ENCODE measurements around the gene PCYT1A.
"Not testable (repeated sequence)": the region's sequence is repeated elsewhere in the genome, so short reads cannot be mapped to it uniquely, and the experiment has no call there.

PCYT1A gene

DNA sequence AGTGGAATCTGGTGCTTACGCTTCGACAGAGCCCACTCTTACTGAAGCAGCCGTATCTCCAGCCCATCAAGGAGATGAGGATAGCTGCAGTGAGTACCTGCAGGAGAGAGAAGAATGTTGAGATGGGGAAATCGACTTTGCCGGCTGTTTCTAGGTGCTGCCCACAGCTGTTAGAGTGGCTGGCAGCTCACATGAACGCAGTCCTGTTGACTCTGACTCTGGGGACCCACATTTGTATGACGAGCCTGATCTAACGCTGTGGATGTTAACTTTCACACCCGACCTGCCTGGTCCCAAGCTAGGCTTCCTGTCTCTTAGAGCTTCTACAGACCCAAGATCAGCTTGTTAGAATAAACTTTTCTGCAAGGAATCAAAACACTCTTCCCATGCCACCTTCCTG, 39.4 kb upstream of the PCYT1A start:
- in situ Hi-C loops (cut with HindIII; ENCODE audit: low sequenced_read_pairs), result no loop called here
- TF ChIP-seq, protein P1, sequence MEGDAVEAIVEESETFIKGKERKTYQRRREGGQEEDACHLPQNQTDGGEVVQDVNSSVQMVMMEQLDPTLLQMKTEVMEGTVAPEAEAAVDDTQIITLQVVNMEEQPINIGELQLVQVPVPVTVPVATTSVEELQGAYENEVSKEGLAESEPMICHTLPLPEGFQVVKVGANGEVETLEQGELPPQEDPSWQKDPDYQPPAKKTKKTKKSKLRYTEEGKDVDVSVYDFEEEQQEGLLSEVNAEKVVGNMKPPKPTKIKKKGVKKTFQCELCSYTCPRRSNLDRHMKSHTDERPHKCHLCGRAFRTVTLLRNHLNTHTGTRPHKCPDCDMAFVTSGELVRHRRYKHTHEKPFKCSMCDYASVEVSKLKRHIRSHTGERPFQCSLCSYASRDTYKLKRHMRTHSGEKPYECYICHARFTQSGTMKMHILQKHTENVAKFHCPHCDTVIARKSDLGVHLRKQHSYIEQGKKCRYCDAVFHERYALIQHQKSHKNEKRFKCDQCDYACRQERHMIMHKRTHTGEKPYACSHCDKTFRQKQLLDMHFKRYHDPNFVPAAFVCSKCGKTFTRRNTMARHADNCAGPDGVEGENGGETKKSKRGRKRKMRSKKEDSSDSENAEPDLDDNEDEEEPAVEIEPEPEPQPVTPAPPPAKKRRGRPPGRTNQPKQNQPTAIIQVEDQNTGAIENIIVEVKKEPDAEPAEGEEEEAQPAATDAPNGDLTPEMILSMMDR (IDR thresholded peaks at IDR 0.05; ENCODE audit: low read depth, low read length, missing control alignments), result no peak
- no peak overlapping the region for H3K4me3 ChIP-seq (ENCODE audit: low read depth, low read length)
- DNase-seq (ENCODE audit: low read depth), result no peak

DNA sequence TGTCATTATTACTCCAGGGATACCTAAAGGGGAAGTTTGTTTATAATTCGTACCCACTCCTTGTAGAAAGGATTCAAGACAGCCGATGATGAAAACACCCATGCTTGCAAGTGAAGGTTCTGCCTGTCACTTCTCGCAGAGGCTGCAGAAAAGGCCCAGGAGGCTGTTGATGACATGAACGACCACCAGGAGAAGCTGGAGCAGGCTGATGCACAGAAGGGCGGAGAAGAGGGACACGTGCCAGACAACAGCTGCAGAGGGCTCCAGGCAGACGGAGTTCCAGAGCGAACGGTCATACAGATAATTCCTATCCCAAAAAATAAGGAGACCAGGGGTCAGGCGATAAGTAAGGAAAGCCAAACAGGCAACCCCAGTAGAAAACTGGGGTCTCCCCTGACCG, 36.2 kb upstream of the PCYT1A start:
- no peak overlapping the region for H3K4me3 ChIP-seq (ENCODE audit: low read depth, low read length)
- DNase-seq (ENCODE audit: low read depth), result no peak
- TF ChIP-seq, protein P1 (IDR thresholded peaks at IDR 0.05; ENCODE audit: low read depth, low read length, missing control alignments), result peak; percentile 24
- in situ Hi-C loops (cut with HindIII; ENCODE audit: low sequenced_read_pairs), result no loop called here

DNA sequence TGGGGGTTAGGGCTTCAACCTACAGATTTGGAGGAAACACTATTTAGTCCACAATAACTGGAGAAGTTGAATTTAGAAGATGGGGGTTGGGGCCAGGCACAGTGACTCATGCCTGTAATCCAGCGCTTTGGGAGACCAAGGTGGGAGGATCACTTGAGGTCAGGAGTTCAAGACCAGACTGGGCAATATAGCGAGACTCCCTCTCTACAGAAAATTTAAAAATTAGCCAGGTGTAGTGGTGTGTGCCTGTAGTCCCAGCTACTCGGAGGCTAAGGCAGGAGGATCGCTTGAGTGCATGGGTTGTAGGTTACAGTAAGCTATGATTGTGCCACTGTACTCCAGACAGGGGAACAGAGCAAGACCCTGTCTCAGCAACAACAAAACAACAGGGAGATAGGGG, 35.5 kb upstream of the PCYT1A start:
- DNase-seq (ENCODE audit: low read depth), result no peak
- TF ChIP-seq, protein P1 (IDR thresholded peaks at IDR 0.05; ENCODE audit: low read depth, low read length, missing control alignments), result no peak
- in situ Hi-C loops (cut with HindIII; ENCODE audit: low sequenced_read_pairs), result no loop called here
- H3K4me3 ChIP-seq (ENCODE audit: low read depth, low read length), result no peak overlapping the region

DNA sequence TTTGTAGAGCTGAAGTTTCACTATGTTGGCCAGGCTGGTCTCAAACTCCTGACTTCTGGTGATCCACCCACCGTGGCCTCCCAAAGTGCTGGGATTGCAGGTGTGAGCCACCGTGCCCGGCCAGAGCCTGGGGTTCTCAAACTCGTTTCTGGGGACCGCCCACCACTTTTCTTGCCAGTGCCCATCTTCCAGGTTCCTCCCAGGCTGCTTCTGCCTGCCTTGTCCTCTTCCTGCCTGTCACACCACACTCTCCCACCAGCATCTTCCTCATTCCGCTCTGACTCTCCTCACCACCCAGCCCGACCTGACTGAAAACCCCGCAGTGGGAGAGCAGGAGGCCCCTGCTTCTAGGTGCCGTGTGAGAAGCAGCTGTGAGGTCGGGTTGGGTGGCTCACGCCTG, 33.6 kb upstream of the PCYT1A start:
- DNase-seq (ENCODE audit: low read depth), result no peak
- in situ Hi-C loops (cut with HindIII; ENCODE audit: low sequenced_read_pairs), result no loop called here
- H3K4me3 ChIP-seq (ENCODE audit: low read depth, low read length), result no peak overlapping the region
- TF ChIP-seq, protein P1 (IDR thresholded peaks at IDR 0.05; ENCODE audit: low read depth, low read length, missing control alignments), result no peak

DNA sequence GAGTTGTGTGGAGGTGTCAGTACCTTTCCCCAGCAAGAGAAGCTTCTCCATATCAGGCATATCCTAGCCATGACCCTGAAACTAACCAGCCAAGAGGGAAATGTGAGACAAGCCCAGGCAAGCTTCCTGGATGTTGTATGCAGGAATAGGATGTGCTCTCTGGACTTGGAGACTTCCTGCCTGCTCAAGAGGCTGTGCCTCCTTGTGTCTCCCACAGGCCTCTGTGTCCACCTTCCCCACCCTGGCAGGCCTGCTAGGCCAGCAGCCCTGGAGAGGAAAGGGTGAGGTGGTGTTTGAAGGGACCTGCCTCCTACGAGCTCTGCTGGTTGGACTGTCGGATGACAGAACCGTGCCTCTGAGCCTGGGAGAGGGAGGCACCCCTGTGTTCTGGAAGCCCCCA, 32.6 kb upstream of the PCYT1A start:
- no peak overlapping the region for H3K4me3 ChIP-seq (ENCODE audit: low read depth, low read length)
- in situ Hi-C loops (cut with HindIII; ENCODE audit: low sequenced_read_pairs), result no loop called here
- DNase-seq (ENCODE audit: low read depth), result no peak
- TF ChIP-seq, protein P1 (IDR thresholded peaks at IDR 0.05; ENCODE audit: low read depth, low read length, missing control alignments), result no peak

DNA sequence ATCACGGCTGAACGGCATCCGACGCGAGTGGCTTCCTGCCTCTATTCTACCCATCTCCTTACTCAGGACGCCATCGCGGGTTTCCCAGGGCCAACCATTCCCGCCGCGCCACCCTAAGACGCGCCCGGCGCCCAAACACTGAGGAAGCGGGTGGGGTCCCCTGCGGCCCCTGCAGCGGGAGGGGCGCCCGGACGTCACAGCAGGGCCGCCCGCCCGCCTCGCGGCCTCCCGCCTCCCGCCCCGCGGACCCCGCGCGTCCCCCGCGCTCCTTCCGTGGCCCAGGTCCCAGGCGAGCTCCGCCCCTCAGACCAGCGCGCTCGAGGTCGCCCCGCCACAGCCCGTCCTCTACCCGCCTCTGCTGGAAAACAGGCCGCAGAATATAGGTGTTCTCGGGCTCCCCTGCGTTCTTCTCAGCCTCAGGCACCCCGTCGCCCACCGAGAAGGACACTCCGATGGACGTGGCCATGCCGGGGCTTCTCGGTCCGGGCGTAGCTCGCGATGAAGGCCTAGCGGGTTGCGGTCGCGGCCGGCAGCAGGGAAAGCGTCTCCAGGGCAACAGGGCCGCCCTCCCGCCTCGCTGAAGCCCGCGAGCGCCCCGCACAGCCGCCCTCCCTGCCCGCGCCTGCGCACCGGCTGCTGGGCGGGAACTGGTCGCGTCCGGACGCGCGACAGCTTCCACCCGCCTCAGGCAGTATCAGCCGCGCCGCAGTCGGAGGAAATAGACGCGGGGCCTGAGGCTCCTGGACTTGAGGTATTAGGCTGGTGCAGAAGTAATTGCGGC, 30.4 kb upstream of the PCYT1A start, which contains the start of gene DYNLT2B:
Gene DYNLT2B (minus strand): TSS at position 554 of the 781 bp plus-strand sequence. CDS start 88 bp downstream, at position 466.
- peak; percentile 58 for DNase-seq (ENCODE audit: low read depth)
- in situ Hi-C loops (cut with HindIII; ENCODE audit: low sequenced_read_pairs), result no loop called here
- TF ChIP-seq, protein P1 (IDR thresholded peaks at IDR 0.05; ENCODE audit: low read depth, low read length, missing control alignments), result no peak
- H3K4me3 ChIP-seq (ENCODE audit: low read depth, low read length), result peak within 1 kb of the TSS; percentile 64

DNA sequence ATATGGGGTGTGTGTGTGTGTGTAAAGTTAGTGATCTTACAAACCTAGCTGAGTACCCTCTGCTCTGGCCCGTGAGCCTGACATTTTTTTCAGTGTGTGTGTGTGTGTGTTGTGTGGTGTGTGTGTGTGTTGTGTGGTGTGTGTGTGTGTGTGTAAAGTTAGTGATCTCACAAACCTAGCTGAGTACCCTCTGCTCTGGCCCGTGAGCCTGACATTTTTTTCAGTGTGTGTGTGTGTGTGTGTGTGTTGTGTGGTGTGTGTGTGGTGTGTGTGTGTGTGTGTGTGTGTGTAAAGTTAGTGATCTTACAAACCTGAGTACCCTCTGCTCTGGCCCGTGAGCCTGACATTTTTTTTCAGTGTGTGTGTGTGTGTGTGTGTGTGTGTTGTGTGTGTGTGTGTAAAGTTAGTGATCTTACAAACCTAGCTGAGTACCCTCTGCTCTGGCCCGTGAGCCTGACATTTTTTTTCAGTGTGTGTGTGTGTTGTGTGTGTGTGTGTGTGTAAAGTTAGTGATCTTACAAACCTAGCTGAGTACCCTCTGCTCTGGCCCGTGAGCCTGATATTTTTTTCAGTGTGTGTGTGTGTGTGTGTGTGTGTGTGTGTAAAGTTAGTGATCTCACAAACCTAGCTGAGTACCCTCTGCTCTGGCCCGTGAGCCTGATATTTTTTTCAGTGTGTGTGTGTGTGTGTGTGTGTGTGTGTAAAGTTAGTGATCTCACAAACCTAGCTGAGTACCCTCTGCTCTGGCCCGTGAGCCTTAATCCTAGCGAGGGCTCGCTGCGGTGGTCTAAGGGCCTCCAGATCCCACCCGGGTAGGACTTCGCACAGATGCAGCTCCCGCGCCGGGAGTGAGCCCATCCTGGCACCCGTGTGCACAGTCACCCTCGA, 29.5 kb upstream of the PCYT1A start:
- in situ Hi-C loops (cut with HindIII; ENCODE audit: low sequenced_read_pairs); DNase-seq (ENCODE audit: low read depth): not testable (repeated sequence)
- H3K4me3 ChIP-seq (ENCODE audit: low read depth, low read length), result peak overlapping the region; percentile 64
